Fibroblast of lung (primary cell): ENCODE measurements around the gene ESPNL.

Source experiments
- EZH2 ChIP-seq: IDR thresholded peaks from 2 replicates; pipeline ENCODE4 v1.5.1; 2012; ENCODE audit warnings: low read length, control low read depth, mild to moderate bottlenecking; ENCODE audit errors: missing control alignments
- TF ChIP-seq, protein P1 (sequence below), 2 donors: IDR thresholded peaks in 1 of 2; conservative IDR thresholded peaks in 1 of 2; 1 replicate in 1 of 2; 2 replicates in 1 of 2; pipeline ENCODE4 v1.5.1; 2011 to 2012; ENCODE audit warnings: low read length in 2 of 2, control low read depth in 1 of 2, inconsistent platforms in 1 of 2, low read depth in 1 of 2, mild to moderate bottlenecking in 1 of 2

DNA sequence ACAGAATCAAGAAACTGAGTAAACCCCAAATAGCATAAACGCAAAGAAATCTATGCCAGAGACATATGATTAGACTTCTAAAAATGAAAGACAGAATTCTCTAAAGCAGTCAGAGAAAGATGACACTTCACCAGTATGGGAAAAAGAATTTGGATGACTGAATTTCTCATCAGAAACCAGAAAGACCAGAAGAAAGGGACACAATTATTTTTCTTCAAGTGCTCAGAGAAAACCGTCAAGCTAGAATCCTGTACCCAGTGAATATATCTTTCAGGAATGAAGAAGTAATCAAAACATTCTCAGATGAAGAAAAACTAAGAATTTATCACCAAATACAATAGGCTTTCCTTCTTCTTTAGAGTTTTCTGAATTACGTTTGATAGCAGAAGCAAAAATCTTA, 14.2 kb upstream of the ESPNL start:
- TF ChIP-seq, protein P1, sequence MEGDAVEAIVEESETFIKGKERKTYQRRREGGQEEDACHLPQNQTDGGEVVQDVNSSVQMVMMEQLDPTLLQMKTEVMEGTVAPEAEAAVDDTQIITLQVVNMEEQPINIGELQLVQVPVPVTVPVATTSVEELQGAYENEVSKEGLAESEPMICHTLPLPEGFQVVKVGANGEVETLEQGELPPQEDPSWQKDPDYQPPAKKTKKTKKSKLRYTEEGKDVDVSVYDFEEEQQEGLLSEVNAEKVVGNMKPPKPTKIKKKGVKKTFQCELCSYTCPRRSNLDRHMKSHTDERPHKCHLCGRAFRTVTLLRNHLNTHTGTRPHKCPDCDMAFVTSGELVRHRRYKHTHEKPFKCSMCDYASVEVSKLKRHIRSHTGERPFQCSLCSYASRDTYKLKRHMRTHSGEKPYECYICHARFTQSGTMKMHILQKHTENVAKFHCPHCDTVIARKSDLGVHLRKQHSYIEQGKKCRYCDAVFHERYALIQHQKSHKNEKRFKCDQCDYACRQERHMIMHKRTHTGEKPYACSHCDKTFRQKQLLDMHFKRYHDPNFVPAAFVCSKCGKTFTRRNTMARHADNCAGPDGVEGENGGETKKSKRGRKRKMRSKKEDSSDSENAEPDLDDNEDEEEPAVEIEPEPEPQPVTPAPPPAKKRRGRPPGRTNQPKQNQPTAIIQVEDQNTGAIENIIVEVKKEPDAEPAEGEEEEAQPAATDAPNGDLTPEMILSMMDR (conservative IDR thresholded peaks at IDR 0.05 in 1 of 2, IDR thresholded peaks at IDR 0.05 in 1 of 2; ENCODE audit: low read depth in 1 of 2, low read length in 2 of 2): no peak
- no peak for TF ChIP-seq EZH2
